ENCODE measurements around the gene KCNJ16.

The KCNJ16 gene

GRCh38 chr17:70099884-70100283, 24.9 kb downstream of the KCNJ16 start:
- no peaks in the 10 kb centered on the region for H3K36me3 ChIP-seq (ENCODE audit: control insufficient read depth, insufficient read depth, low read length)
- TF ChIP-seq CTCF (IDR thresholded peaks at IDR 0.05; ENCODE audit: insufficient read depth, low read length, poor library complexity, severe bottlenecking) = no peak
- H3K4me3 ChIP-seq (replicated peaks; ENCODE audit: low read depth, low read length) = no peak overlapping the region
- no peaks in the 10 kb centered on the region for H3K27me3 ChIP-seq (replicated peaks; ENCODE audit: control insufficient read depth, insufficient read depth, low read length)
- DNase-seq (ENCODE audit: extremely low read depth, insufficient read length) = no peak

GRCh38 chr17:70100983-70101382, 26.0 kb downstream of the KCNJ16 start:
- H3K4me3 ChIP-seq (replicated peaks; ENCODE audit: low read depth, low read length) = no peak overlapping the region
- no peak for TF ChIP-seq CTCF (IDR thresholded peaks at IDR 0.05; ENCODE audit: insufficient read depth, low read length, poor library complexity, severe bottlenecking)
- no peak for DNase-seq (ENCODE audit: extremely low read depth, insufficient read length)
- no peaks in the 10 kb centered on the region for H3K36me3 ChIP-seq (ENCODE audit: control insufficient read depth, insufficient read depth, low read length)
- H3K27me3 ChIP-seq (replicated peaks; ENCODE audit: control insufficient read depth, insufficient read depth, low read length) = no peaks in the 10 kb centered on the region

- no peaks in the 10 kb centered on the region for H3K27me3 ChIP-seq (replicated peaks; ENCODE audit: control insufficient read depth, insufficient read depth, low read length)
- no peak overlapping the region for H3K4me3 ChIP-seq (replicated peaks; ENCODE audit: low read depth, low read length)
- TF ChIP-seq CTCF (IDR thresholded peaks at IDR 0.05; ENCODE audit: insufficient read depth, low read length, poor library complexity, severe bottlenecking) = no peak
- no peaks in the 10 kb centered on the region for H3K36me3 ChIP-seq (ENCODE audit: control insufficient read depth, insufficient read depth, low read length)
- no peak for DNase-seq (ENCODE audit: extremely low read depth, insufficient read length)
Measured at GRCh38 chr17:70102531-70102930, 27.5 kb downstream of the KCNJ16 start.

GRCh38 chr17:70104791-70105523, 29.9 kb downstream of the KCNJ16 start:
- no peak for TF ChIP-seq CTCF (IDR thresholded peaks at IDR 0.05; ENCODE audit: insufficient read depth, low read length, poor library complexity, severe bottlenecking)
- H3K36me3 ChIP-seq (ENCODE audit: control insufficient read depth, insufficient read depth, low read length) = no peaks in the 10 kb centered on the region
- no peak overlapping the region for H3K4me3 ChIP-seq (replicated peaks; ENCODE audit: low read depth, low read length)
- H3K27me3 ChIP-seq (replicated peaks; ENCODE audit: control insufficient read depth, insufficient read depth, low read length) = no peaks in the 10 kb centered on the region
- no peak for DNase-seq (ENCODE audit: extremely low read depth, insufficient read length)

GRCh38 chr17:70105641-70106040, 30.6 kb downstream of the KCNJ16 start:
- H3K27me3 ChIP-seq (replicated peaks; ENCODE audit: control insufficient read depth, insufficient read depth, low read length) = no peaks in the 10 kb centered on the region
- no peak for DNase-seq (ENCODE audit: extremely low read depth, insufficient read length)
- H3K4me3 ChIP-seq (replicated peaks; ENCODE audit: low read depth, low read length) = no peak overlapping the region
- no peak for TF ChIP-seq CTCF (IDR thresholded peaks at IDR 0.05; ENCODE audit: insufficient read depth, low read length, poor library complexity, severe bottlenecking)
- H3K36me3 ChIP-seq (ENCODE audit: control insufficient read depth, insufficient read depth, low read length) = no peaks in the 10 kb centered on the region

GRCh38 chr17:70106551-70106950, 31.5 kb downstream of the KCNJ16 start:
- TF ChIP-seq CTCF (IDR thresholded peaks at IDR 0.05; ENCODE audit: insufficient read depth, low read length, poor library complexity, severe bottlenecking) = no peak
- no peak for DNase-seq (ENCODE audit: extremely low read depth, insufficient read length)
- Histone ChIP-seq H3K4me3 (replicated peaks; ENCODE audit: low read depth, low read length) (no peak overlapping the region), H3K36me3 (ENCODE audit: control insufficient read depth, insufficient read depth, low read length) (no peaks in the 10 kb centered on the region), H3K27me3 (replicated peaks; ENCODE audit: control insufficient read depth, insufficient read depth, low read length) (no peaks in the 10 kb centered on the region)

Data from GM06990 (cell line).